ENCODE measurements around the gene ENDOV.

ENDOV gene

DNA sequence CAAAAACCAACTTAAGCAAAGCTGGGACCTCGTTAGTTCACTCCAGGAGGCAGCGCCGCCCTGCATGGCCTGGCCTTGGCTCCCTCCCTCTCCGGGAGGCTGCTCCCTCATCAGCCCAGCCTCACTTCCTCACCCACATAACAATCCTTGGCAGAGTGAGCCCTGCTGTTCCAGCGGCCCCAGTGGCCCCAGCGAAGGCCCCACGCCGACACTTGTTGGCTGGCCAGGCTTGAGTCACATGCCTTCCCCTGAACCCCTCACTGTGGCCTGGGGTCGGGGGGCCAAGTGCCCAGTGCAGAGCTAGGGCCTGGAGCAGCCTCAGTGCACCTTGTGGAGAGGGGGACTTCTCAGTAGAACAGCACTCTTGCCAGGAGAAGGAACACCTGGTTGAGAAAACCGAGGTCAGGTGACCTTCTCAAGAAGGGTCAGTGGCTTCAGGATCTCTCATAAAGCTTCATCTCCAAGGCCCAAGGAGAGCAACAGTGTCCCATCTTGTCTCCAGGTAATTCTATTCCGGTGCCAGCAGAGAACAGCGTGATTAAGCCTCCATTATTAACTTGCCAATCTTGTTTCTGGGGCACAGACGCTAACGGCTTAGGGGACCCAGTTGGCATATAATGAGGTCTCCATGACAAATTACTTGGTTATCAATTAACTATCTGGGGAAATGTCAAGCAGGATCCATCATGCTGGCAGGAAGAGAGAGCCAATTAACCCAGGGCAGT lies 26.8 kb downstream of the ENDOV start:
- TF ChIP-seq, protein P1, sequence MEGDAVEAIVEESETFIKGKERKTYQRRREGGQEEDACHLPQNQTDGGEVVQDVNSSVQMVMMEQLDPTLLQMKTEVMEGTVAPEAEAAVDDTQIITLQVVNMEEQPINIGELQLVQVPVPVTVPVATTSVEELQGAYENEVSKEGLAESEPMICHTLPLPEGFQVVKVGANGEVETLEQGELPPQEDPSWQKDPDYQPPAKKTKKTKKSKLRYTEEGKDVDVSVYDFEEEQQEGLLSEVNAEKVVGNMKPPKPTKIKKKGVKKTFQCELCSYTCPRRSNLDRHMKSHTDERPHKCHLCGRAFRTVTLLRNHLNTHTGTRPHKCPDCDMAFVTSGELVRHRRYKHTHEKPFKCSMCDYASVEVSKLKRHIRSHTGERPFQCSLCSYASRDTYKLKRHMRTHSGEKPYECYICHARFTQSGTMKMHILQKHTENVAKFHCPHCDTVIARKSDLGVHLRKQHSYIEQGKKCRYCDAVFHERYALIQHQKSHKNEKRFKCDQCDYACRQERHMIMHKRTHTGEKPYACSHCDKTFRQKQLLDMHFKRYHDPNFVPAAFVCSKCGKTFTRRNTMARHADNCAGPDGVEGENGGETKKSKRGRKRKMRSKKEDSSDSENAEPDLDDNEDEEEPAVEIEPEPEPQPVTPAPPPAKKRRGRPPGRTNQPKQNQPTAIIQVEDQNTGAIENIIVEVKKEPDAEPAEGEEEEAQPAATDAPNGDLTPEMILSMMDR (IDR thresholded peaks at IDR 0.05; ENCODE audit: borderline replicate concordance, insufficient read depth, low read depth, low read length), result no peak

DNA sequence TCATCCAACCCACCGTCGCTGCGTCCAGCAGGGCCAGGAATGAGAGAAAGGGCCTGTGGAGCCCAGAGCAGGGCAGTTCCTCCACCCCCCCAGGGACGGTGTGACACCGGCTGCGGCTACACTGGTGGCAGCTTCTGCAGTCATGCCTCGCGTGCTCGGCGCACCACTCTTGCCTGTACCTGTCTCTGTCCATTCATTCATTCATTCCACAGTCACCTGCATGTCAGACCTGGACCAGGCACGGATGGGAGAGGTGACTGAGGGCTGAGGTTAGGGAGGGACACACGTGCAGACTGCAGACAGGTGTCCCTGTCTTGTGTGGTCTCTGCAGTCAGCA lies 27.3 kb downstream of the ENDOV start:
- H3K4me3 ChIP-seq (ENCODE audit: low read depth, low read length), result no peak overlapping the region
- TF ChIP-seq, protein P1 (IDR thresholded peaks at IDR 0.05; ENCODE audit: borderline replicate concordance, insufficient read depth, low read depth, low read length), result no peak

More for the DNA sequence above, 26.8 kb downstream of the ENDOV start:
- H3K4me3 ChIP-seq (ENCODE audit: low read depth, low read length), result no peak overlapping the region

DNA sequence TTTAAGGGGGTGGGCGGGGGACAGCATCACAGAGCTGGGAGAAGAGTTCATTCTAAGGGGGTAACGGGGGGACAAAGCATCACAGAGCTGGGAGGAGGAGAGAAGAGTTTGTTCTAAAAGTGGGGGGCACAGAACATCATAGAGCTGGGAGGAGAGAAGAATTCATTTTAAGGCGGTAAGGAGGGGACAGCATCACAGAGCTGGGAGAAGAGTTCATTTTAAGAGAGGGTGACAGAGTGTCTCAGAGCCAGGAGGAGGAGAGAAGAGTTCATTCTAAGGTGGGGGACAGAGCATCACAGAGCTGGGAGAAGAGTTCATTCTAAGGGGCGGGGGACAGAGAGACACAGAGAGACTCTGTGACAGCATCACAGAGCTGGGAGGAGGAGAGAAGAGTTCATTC lies 27.8 kb downstream of the ENDOV start:
- no peak overlapping the region for H3K4me3 ChIP-seq (ENCODE audit: low read depth, low read length)
- TF ChIP-seq, protein P1 (IDR thresholded peaks at IDR 0.05; ENCODE audit: borderline replicate concordance, insufficient read depth, low read depth, low read length), result no peak

DNA sequence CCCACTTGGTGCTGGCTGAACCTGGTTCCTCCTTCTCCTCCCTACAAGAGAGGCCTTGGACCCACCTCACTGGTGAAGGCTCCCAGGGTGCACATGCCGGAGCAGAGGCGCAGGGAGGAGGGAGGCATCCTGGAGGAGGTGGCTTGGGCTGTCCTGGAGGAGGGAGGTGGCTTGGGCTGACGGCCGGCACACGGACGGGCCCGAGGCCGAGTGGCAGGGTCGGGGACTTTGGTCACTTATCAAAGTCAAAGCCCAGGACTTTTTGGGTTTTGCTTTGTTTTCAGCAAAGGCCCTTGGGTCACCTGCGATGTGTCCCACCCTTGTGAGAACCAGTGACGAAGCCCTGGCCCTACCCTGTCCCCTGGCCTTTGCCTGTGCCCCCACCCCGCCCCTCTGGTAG lies 28.5 kb downstream of the ENDOV start:
- TF ChIP-seq, protein P1 (IDR thresholded peaks at IDR 0.05; ENCODE audit: borderline replicate concordance, insufficient read depth, low read depth, low read length), result no peak

DNA sequence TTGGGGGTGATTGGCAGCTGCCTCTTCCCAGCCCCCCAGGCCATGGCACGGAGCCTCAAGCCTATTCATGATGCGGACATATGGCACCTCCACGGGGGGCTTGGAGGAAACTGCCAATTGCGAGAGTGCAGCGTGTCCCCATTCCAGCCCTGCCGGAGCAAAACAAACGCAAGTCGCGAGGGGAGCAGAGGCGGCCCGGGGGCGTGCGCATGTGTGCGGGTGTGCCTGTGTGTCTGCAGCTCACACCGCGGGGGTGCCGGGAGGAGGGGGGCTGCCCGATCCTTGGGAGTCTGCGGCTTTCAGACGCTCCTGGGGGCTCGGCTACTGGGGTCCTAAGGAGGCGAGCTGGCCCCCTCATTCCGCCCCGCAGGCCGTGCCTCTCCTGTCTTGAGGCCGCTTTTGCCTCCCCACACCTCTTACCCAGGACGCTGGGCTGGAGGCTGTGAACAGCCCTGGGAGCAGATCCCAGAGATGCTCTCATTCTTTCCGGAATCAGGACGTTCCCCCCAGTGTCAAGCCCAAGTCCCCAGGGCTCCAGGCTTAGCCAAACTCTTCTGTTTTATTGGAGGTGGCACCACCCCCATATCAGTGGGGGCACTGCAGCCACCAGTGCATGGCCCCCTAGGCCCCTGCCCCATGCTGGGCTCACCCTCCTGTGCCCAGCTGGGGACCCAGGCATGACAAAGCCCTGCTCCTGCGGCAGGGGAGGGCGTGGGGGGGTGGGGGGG lies 29.1 kb downstream of the ENDOV start:
- TF ChIP-seq, protein P1 (IDR thresholded peaks at IDR 0.05; ENCODE audit: borderline replicate concordance, insufficient read depth, low read depth, low read length), result no peak
- no peak overlapping the region for H3K4me3 ChIP-seq (ENCODE audit: low read depth, low read length)

More for the DNA sequence above, 28.5 kb downstream of the ENDOV start:
- H3K4me3 ChIP-seq (ENCODE audit: low read depth, low read length), result no peak overlapping the region

DNA sequence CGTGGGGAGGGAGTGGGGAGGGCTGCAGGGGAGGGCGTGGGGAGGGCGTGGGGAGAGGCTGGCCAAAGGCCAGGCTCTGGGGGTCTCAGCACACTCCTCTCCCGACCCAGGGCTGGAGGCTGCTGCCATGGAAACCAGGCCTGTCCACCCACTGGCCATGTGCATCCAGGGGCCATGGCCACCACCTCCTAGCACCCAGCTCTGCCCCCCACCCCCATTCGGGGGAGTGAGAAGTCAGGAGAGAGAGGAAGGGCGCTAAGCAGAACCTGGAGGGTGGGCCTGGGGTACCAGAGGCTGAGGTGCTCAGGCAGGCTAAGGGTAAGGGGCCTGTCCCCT lies 29.6 kb downstream of the ENDOV start:
- TF ChIP-seq, protein P1 (IDR thresholded peaks at IDR 0.05; ENCODE audit: borderline replicate concordance, insufficient read depth, low read depth, low read length), result no peak
- no peak overlapping the region for H3K4me3 ChIP-seq (ENCODE audit: low read depth, low read length)

All from GM12875 (cell line).